HepG2 (cell line): ENCODE measurements around the gene REEP3. TPM values are rescaled to one million over a fixed set of nuclear protein-coding genes. Genes with fewer than 3 reads are reported as not detected.

Experiments used
- ATAC-seq: fragments of 200-7000 bp; cut with Tn5 transposase; 3 replicates; pipeline ENCODE4 v1.9.1; 2020; ENCODE audit warnings: mild to moderate bottlenecking, moderate library complexity
- BruUV-seq: library from RNA; stranded (reverse); fragments of 400-500 nt; replicated peaks from 2 replicates; lab custom pipeline; 2021; lab: Mats Ljungman, UMichigan
- CTCF ChIA-PET: fragments of 300-600 bp; formaldehyde crosslinking; extraction: SDS; loops from one replicate; lab custom pipeline; 2021; ENCODE audit warnings: low total read pairs, inconsistent platforms, low intra/inter-chr PET ratio; lab: Yijun Ruan, JAX
- POLR2A ChIA-PET: fragments of 350-600 bp; sonication (Branson Sonifier 250); formaldehyde crosslinking; loops from one replicate; lab custom pipeline; 2020; ENCODE audit warnings: antibody characterized with exemption, inconsistent platforms; lab: Yijun Ruan, JAX
- DNase-seq: peaks from one replicate; pipeline ENCODE4 v3.0.0-alpha.2; 2015; ENCODE audit warnings: low spot score
- FAIRE-seq: peaks from 3 replicates; lab custom pipeline; 2011; peaks lifted over from hg19 to GRCh38; lab: Jason Lieb, UNC
- H2AFZ ChIP-seq: one replicate; pipeline ENCODE4 v1.6.1; 2011; ENCODE audit warnings: low read length, inconsistent platforms
- H3K27ac ChIP-seq: fragments of 300-600 bp; 3 replicates; pipeline ENCODE4 v1.8.0; 2011; ENCODE audit warnings: mixed run types, mild to moderate bottlenecking, mixed read lengths, low read length, inconsistent platforms; ENCODE audit not compliant: insufficient read depth; ENCODE audit errors: extremely low read length
- H3K27me3 ChIP-seq, 2 experiments: fragments of 200-600 bp in 1 of 2; 2 replicates in 1 of 2; 3 replicates in 1 of 2; pipeline versions ENCODE4 v1.6.0 to v1.8.0; 2011; ENCODE audit warnings: low read length in 2 of 2, mild to moderate bottlenecking in 2 of 2, moderate library complexity in 2 of 2, inconsistent platforms in 1 of 2; ENCODE audit not compliant: insufficient read depth in 2 of 2, control insufficient read depth in 1 of 2
- H3K36me3 ChIP-seq, 2 experiments: fragments of 200-600 bp in 1 of 2; replicated peaks in 1 of 2; 2 replicates in 1 of 2; 3 replicates in 1 of 2; pipeline versions ENCODE4 v1.5.1 to v1.8.0; 2011; ENCODE audit warnings: low read length in 2 of 2, inconsistent platforms in 1 of 2; ENCODE audit not compliant: insufficient read depth in 2 of 2, control insufficient read depth in 1 of 2
- H3K4me1 ChIP-seq: 2 replicates; pipeline ENCODE4 v1.5.1; 2012; ENCODE audit warnings: low read length, inconsistent platforms; ENCODE audit not compliant: insufficient read depth
- H3K4me2 ChIP-seq: 2 replicates; pipeline ENCODE4 v1.6.0; 2011; ENCODE audit warnings: low read depth, low read length, inconsistent platforms
- H3K4me3 ChIP-seq, 3 experiments: fragments of 200-600 bp in 1 of 3; sonication (generic), shearing (Covaris generic) in 1 of 3; replicated peaks in 1 of 3; 2 replicates each; pipeline ENCODE4 v1.5.1; 2011 to 2016; ENCODE audit warnings: low read length in 3 of 3, inconsistent platforms in 2 of 3, low read depth in 2 of 3, mild to moderate bottlenecking in 2 of 3, control low read depth in 1 of 3, mixed read lengths in 1 of 3; ENCODE audit not compliant: insufficient read depth in 1 of 3
- H3K79me2 ChIP-seq: one replicate; pipeline ENCODE4 v1.6.1; 2011; ENCODE audit warnings: low read length, inconsistent platforms; ENCODE audit not compliant: insufficient read depth
- H3K9ac ChIP-seq: 2 replicates; pipeline ENCODE4 v1.6.0; 2011; ENCODE audit warnings: mild to moderate bottlenecking, low read depth, low read length, inconsistent platforms; ENCODE audit not compliant: insufficient read depth
- H3K9me3 ChIP-seq: 2 replicates; pipeline ENCODE4 v1.5.1; 2012; ENCODE audit warnings: mild to moderate bottlenecking, low read length
- H4K20me1 ChIP-seq: 2 replicates; pipeline ENCODE4 v1.6.0; 2011; ENCODE audit warnings: inconsistent platforms, mild to moderate bottlenecking, low read length, moderate library complexity; ENCODE audit not compliant: insufficient read depth
- BCL3 ChIP-seq: sonication (generic); formaldehyde crosslinking; IDR thresholded peaks from 2 replicates; pipeline ENCODE4 v1.5.1; 2020; ENCODE audit warnings: mild to moderate bottlenecking, missing genetic modification reagents, moderate library complexity
- CEBPG ChIP-seq: IDR thresholded peaks from 2 replicates; pipeline ENCODE4 v1.6.1; 2016
- NFKBIZ ChIP-seq: IDR thresholded peaks from 2 replicates; pipeline ENCODE4 v1.6.1; 2018; ENCODE audit warnings: missing genetic modification reagents, missing compliant biosample characterization
- NR2F2 ChIP-seq: IDR thresholded peaks from 2 replicates; pipeline ENCODE4 v1.6.1; 2012; ENCODE audit warnings: low read depth, inconsistent platforms, borderline replicate concordance
- POLR2AphosphoS5 ChIP-seq: IDR thresholded peaks from 2 replicates; pipeline ENCODE4 v1.6.1; 2012; ENCODE audit warnings: low read depth, low read length
- SAP130 ChIP-seq: IDR thresholded peaks from 2 replicates; pipeline ENCODE4 v1.6.1; 2016; ENCODE audit warnings: low read depth
- SATB2 ChIP-seq: sonication (generic); formaldehyde crosslinking; IDR thresholded peaks from 2 replicates; pipeline ENCODE4 v1.5.0; 2020; ENCODE audit warnings: missing genetic modification reagents
- THAP11 ChIP-seq: IDR thresholded peaks from 2 replicates; pipeline ENCODE4 v1.6.1; 2016; ENCODE audit warnings: missing biosample characterization, missing genetic modification reagents
- ZNF75D ChIP-seq: sonication (generic); formaldehyde crosslinking; IDR thresholded peaks from 2 replicates; pipeline ENCODE4 v1.8.1; 2023; ENCODE audit warnings: missing genetic modification reagents, mild to moderate bottlenecking, borderline replicate concordance
- WGBS: methylation state at CpG from one replicate; pipeline ENCODE4 v1.1.6; 2017; ENCODE audit warnings: low lambda C conversion rate; 5-methylcytosine and 5-hydroxymethylcytosine counted together
- in situ Hi-C: cut with HindIII; loops from 2 replicates; pipeline ENCODE4 v1.10.0; 2017; ENCODE audit warnings: low pct_unique_long_range_greater_than_20kb; ENCODE audit not compliant: extremely low pct_ligation_motif_present
- intact Hi-C: fragments of 100-400 bp; cut with micrococcal nuclease; formaldehyde crosslinking; loops from one replicate; pipeline ENCODE4 v1.10.0; 2022; ENCODE audit not compliant: unreplicated experiment
- polyA plus RNA-seq, 8 experiments: library from polyadenylated mRNA; depleted of rRNA in 3 of 8; stranded (reverse) in 7 of 8; unstranded in 1 of 8; fragments of >200 nt; fragmentation: Illumina TruSeq in 4 of 8; extraction: Trizol in 4 of 8; gene quantifications; 2 replicates each; pipeline versions ENCODE4 v1.2.1 to v1.2.3, GENCODE V29; 2011 to 2016; ENCODE audit warnings: low read depth in 4 of 8, missing spikeins in 1 of 8, mixed read lengths in 1 of 8; ENCODE audit not compliant: insufficient read depth in 1 of 8
- total RNA-seq, 5 experiments: library from RNA; depleted of rRNA; stranded (reverse); fragments of >200 nt; fragmentation: Illumina TruSeq; extraction: Trizol; gene quantifications; 2 replicates each; pipeline ENCODE4 v1.2.3, GENCODE V29; 2016; ENCODE audit warnings: low read depth in 1 of 5
- TF ChIP-seq, protein P1 (sequence below): fragments of 450-650 bp; IDR thresholded peaks from 2 replicates; pipeline ENCODE4 v1.6.1; 2017

Gene REEP3
- total and polyA plus RNA-seq, 2 of the 13 experiments (the other 11 are each of a cell fraction or from before 2014, with no cell fraction given) = 7.1 to 31.4 TPM

DNA sequence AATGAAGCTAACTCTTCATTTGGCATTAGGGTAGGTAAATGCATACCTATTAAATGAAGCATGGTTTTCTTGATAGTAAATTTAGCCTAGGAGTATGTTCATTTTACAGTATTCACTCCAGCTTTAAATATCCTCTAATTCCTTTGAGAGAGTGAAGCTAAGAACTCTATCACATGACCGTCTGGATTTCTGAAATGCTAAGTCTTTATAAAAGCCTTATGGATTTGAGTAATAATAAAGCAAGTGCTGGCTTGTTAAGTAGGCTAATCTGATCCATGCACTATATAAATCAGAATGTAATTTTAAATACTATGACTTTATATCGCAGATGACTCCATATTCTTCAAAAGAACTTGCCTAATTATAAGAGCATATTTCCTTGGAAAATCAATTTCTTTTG, 64.8 kb downstream of the REEP3 start:
- intact Hi-C loops = no loop called here
- ATAC-seq (no peak), FAIRE-seq (no peak), DNase-seq (no peak)
- Histone ChIP-seq H4K20me1 (no peaks in the 10 kb centered on the region), H3K4me2 (no peak overlapping the region), H3K4me1 (peaks cover 8% of the 10 kb centered on the region; the same call in 1 of the 2 replicates), H2AFZ (no peak overlapping the region), H3K4me3 (no peak overlapping the region), H3K27me3 (no peaks in the 10 kb centered on the region), H3K9ac (no peak overlapping the region), H3K79me2 (peaks cover 2% of the 10 kb centered on the region), H3K27ac (no peak overlapping the region), H3K9me3 (no peaks in the 10 kb centered on the region), H3K36me3 (no peaks in the 10 kb centered on the region; a peak in 1 of 5 replicates)
- POLR2A ChIA-PET = no interaction called here
- in situ Hi-C loops = no loop called here
- CTCF ChIA-PET = no interaction called here
- WGBS = 98% methylated on average over 2 of the region's 2 CpGs
- TF ChIP-seq CEBPG (CRISPR knock-in tag) (no peak), SAP130 (no peak), THAP11 (CRISPR knock-in tag) (no peak), SATB2 (CRISPR knock-in tag) (no peak), NFKBIZ (CRISPR knock-in tag) (no peak)
- TF ChIP-seq, protein P1, sequence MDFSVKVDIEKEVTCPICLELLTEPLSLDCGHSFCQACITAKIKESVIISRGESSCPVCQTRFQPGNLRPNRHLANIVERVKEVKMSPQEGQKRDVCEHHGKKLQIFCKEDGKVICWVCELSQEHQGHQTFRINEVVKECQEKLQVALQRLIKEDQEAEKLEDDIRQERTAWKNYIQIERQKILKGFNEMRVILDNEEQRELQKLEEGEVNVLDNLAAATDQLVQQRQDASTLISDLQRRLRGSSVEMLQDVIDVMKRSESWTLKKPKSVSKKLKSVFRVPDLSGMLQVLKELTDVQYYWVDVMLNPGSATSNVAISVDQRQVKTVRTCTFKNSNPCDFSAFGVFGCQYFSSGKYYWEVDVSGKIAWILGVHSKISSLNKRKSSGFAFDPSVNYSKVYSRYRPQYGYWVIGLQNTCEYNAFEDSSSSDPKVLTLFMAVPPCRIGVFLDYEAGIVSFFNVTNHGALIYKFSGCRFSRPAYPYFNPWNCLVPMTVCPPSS = no peak
- no TSS peak for BruUV-seq

DNA sequence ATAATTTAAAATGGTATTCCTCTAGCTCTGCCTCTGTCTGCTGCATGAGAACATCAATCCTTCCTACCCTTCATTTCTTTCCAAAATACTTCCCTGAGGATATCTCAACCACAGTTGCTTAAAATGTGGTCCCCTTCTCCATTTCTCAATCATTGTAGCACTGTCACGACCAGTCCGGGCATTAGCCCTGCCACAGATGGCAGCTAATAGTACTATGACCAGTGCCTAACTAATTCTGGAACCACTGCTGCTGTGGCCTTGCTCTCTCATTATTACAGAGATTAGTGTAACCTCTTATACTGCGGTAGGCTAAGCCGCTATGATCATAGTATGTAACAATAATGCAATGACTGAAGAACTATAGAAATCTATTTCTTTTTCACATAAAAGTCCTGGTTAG, 66.0 kb downstream of the REEP3 start:
- H3K36me3 ChIP-seq = no peaks in the 10 kb centered on the region; a peak in 1 of 5 replicates
- no TSS peak for BruUV-seq
- H3K4me2 ChIP-seq = no peak overlapping the region
- H3K27ac ChIP-seq = no peak overlapping the region
- no peaks in the 10 kb centered on the region for H3K9me3 ChIP-seq
- in situ Hi-C loops = no loop called here
- ChIA-PET POLR2A (no interaction called here), CTCF (no interaction called here)
- WGBS = 99% methylated on average over 4 of the region's 4 CpGs
- no peak overlapping the region for H3K4me3 ChIP-seq
- DNase-seq (no peak), ATAC-seq (no peak), FAIRE-seq (no peak)
- intact Hi-C loops = no loop called here
- H3K9ac ChIP-seq = no peak overlapping the region
- no peak overlapping the region for H2AFZ ChIP-seq
- no peaks in the 10 kb centered on the region for H3K27me3 ChIP-seq
- no peaks in the 10 kb centered on the region for H4K20me1 ChIP-seq
- peaks cover 2% of the 10 kb centered on the region for H3K79me2 ChIP-seq
- peaks cover 8% of the 10 kb centered on the region; the same call in 1 of the 2 replicates for H3K4me1 ChIP-seq
- no peak for TF ChIP-seq NR2F2
- TF ChIP-seq ZNF75D (CRISPR knock-in tag) = no peak
- no peak for TF ChIP-seq POLR2AphosphoS5
- TF ChIP-seq BCL3 (CRISPR knock-in tag) = no peak
